Right atrium auricular region (tissue), 2 donors: ENCODE results near the gene FAM156A. TPM values are rescaled to one million over a fixed set of nuclear protein-coding genes. Genes with fewer than 3 reads are reported as not detected.
"Not testable (repeated sequence)": the region's sequence is repeated elsewhere in the genome, so short reads cannot be mapped to it uniquely, and the experiment has no call there.

Experiments used
- DNase-seq: peaks from one replicate; pipeline ENCODE4 v3.0.0-alpha.2; 2019; ENCODE audit warnings: low spot score
- H3K27ac ChIP-seq, 2 donors: fragments of 200-600 bp; sonication (generic); 1 replicate in 1 of 2; 2 replicates in 1 of 2; pipeline ENCODE4 v1.5.1; 2016 to 2019
- H3K27me3 ChIP-seq, 2 donors: fragments of 200-600 bp; sonication (generic); one replicate each; pipeline versions ENCODE4 v1.5.1 to v1.6.0; 2017 to 2019
- H3K36me3 ChIP-seq: fragments of 200-600 bp; sonication (generic); one replicate; pipeline ENCODE4 v1.5.1; 2016
- H3K4me1 ChIP-seq, 2 donors: fragments of 200-600 bp; sonication (generic); one replicate each; pipeline versions ENCODE4 v1.5.1 to v1.6.0; 2017 to 2019
- H3K4me3 ChIP-seq, 2 donors: fragments of 200-600 bp; sonication (generic); 1 replicate in 1 of 2; 2 replicates in 1 of 2; pipeline ENCODE4 v1.5.1; 2017 to 2019; ENCODE audit warnings: mild to moderate bottlenecking in 1 of 2, moderate library complexity in 1 of 2
- H3K9me3 ChIP-seq, 2 donors: fragments of 200-600 bp; sonication (generic); one replicate each; pipeline ENCODE4 v1.5.1; 2019
- CTCF ChIP-seq, 2 donors: fragments of 200-600 bp; sonication (generic); IDR thresholded peaks; one replicate each; pipeline ENCODE4 v1.5.1; 2019; ENCODE audit warnings: antibody characterized with exemption in 2 of 2
- total RNA-seq, 2 donors: library from RNA; depleted of rRNA; stranded (reverse); fragments of >200 nt; gene quantifications; one replicate each; pipeline ENCODE4 v1.1.0, GENCODE V29; 2016

Gene FAM156A
- 1 to 10 TPM; 4.3 to 8.7 TPM for total RNA-seq

- not testable (repeated sequence) for DNase-seq, H3K27ac ChIP-seq, H3K4me3 ChIP-seq, H3K36me3 ChIP-seq, H3K9me3 ChIP-seq, H3K4me1 ChIP-seq, H3K27me3 ChIP-seq
Measured at GRCh38 chrX:52958113-52958959, at the start of gene FAM156A. TSS of gene FAM156A (minus strand) at chrX:52958518. CDS start at chrX:52948588, 9,930 bp downstream.

- Histone ChIP-seq H3K36me3 (no peaks in the 10 kb centered on the region), H3K4me1 (peaks cover 0 to 8% of the 10 kb centered on the region in 2 donors), H3K9me3 (peaks cover 0 to 6% of the 10 kb centered on the region in 2 donors), H3K4me3 (no peak overlapping the region), H3K27me3 (peaks cover 0 to 6% of the 10 kb centered on the region in 2 donors), H3K27ac (no peak overlapping the region)
- DNase-seq = no peak
- no peak for TF ChIP-seq CTCF (IDR thresholded peaks at IDR 0.05)
Measured at GRCh38 chrX:53005327-53005726, 47.0 kb upstream of the FAM156A start.

GRCh38 chrX:53004811-53005210, 46.5 kb upstream of the FAM156A start:
- Histone ChIP-seq H3K36me3 (no peaks in the 10 kb centered on the region), H3K4me3 (no peak overlapping the region), H3K27me3 (peaks cover 0 to 6% of the 10 kb centered on the region in 2 donors), H3K4me1 (peaks cover 0 to 8% of the 10 kb centered on the region in 2 donors), H3K27ac (no peak overlapping the region), H3K9me3 (peaks cover 0 to 6% of the 10 kb centered on the region in 2 donors)
- TF ChIP-seq CTCF (IDR thresholded peaks at IDR 0.05) = no peak
- no peak for DNase-seq

- DNase-seq = no peak
- Histone ChIP-seq H3K36me3 (no peaks in the 10 kb centered on the region), H3K27ac (peak overlapping the region in 1 of 2 donors; percentile 13), H3K9me3 (peaks cover 0 to 5% of the 10 kb centered on the region in 2 donors), H3K27me3 (peaks cover 0 to 6% of the 10 kb centered on the region in 2 donors), H3K4me1 (peaks cover 0 to 8% of the 10 kb centered on the region in 2 donors), H3K4me3 (no peak overlapping the region)
- TF ChIP-seq CTCF (IDR thresholded peaks at IDR 0.05) = no peak
Measured at GRCh38 chrX:53004038-53004437, 45.7 kb upstream of the FAM156A start.

GRCh38 chrX:53003111-53003510, 44.8 kb upstream of the FAM156A start:
- no peak for TF ChIP-seq CTCF (IDR thresholded peaks at IDR 0.05)
- H3K27ac ChIP-seq = no peak overlapping the region
- no peak for DNase-seq

GRCh38 chrX:53001958-53002357, 43.6 kb upstream of the FAM156A start:
- Histone ChIP-seq H3K36me3 (no peaks in the 10 kb centered on the region), H3K9me3 (no peaks in the 10 kb centered on the region), H3K4me1 (peaks cover 0 to 8% of the 10 kb centered on the region in 2 donors), H3K4me3 (no peak overlapping the region), H3K27me3 (peaks cover 0 to 6% of the 10 kb centered on the region in 2 donors), H3K27ac (no peak overlapping the region)
- DNase-seq = no peak
- no peak for TF ChIP-seq CTCF (IDR thresholded peaks at IDR 0.05)

More at GRCh38 chrX:53003111-53003510, 44.8 kb upstream of the FAM156A start:
- H3K4me1 ChIP-seq = peaks cover 0 to 8% of the 10 kb centered on the region in 2 donors
- peaks cover 0 to 6% of the 10 kb centered on the region in 2 donors for H3K27me3 ChIP-seq
- no peaks in the 10 kb centered on the region for H3K36me3 ChIP-seq
- H3K9me3 ChIP-seq = no peaks in the 10 kb centered on the region
- no peak overlapping the region for H3K4me3 ChIP-seq
